ENCODE measurements around the gene LENG9.

LENG9 gene

DNA sequence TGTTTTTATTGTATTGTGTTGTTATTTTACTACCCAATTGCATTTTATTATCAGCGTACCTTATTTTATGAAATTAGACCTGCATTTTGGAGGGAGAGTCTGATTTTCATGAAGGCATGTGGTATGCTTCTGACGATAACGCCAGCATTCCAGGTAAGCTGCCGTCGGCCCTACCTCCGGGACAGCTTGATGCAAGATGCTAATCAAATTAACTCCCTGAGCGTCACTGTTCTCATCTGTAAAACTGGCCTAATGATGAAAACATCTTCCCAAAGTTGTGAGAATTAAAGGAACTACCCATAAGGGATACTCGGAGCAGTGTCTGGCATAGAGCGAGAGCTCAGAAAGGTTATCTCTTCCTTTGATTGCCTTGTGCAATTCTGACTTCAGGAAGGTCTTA lies 26.2 kb upstream of the LENG9 start:
- no peak for DNase-seq
- Mint-ChIP-seq H3K36me3 (ENCODE audit: low read depth) (no peaks in the 10 kb centered on the region), H3K4me1 (no peaks in the 10 kb centered on the region), H3K4me3 (no peak overlapping the region), H3K27me3 (peaks cover 33% of the 10 kb centered on the region), H3K27ac (no peak overlapping the region), H3K9me3 (no peaks in the 10 kb centered on the region)
- ATAC-seq = no peak

DNA sequence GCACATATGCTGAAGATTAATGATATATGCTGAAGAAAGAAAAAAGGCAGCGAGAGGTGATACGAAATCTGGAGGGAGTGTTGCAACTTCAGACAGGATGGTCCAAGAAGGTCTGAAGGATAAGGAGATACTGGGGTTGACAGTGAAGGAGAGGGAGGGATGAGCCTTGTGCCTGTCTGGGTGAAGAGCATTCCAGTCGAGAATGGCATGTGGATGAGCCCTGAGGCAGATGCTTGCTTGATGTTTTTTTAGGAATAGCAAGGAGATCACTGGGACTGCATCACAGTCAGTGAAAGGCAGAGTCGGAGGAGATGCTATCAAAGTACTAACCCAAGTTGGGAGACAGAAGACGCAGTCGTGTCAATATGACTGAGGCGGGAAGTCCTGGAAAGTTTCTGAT lies 25.8 kb upstream of the LENG9 start:
- Mint-ChIP-seq H3K36me3 (ENCODE audit: low read depth) (no peaks in the 10 kb centered on the region), H3K4me3 (no peak overlapping the region), H3K9me3 (no peaks in the 10 kb centered on the region), H3K27me3 (peaks cover 34% of the 10 kb centered on the region), H3K4me1 (no peaks in the 10 kb centered on the region), H3K27ac (no peak overlapping the region)
- DNase-seq (no peak), ATAC-seq (no peak)

GRCh38 chr19:54485851-54486250 lies 22.3 kb upstream of the LENG9 start:
- Mint-ChIP-seq H3K9me3 (no peaks in the 10 kb centered on the region), H3K36me3 (ENCODE audit: low read depth) (no peaks in the 10 kb centered on the region), H3K4me1 (peaks cover 14% of the 10 kb centered on the region), H3K27me3 (peaks cover 36% of the 10 kb centered on the region), H3K4me3 (no peak overlapping the region), H3K27ac (no peak overlapping the region)
- ATAC-seq = no peak
- no peak for DNase-seq

- Mint-ChIP-seq H3K4me1 (peaks cover 14% of the 10 kb centered on the region), H3K27me3 (peaks cover 39% of the 10 kb centered on the region), H3K27ac (no peak overlapping the region), H3K9me3 (no peaks in the 10 kb centered on the region), H3K36me3 (ENCODE audit: low read depth) (no peaks in the 10 kb centered on the region), H3K4me3 (no peak overlapping the region)
- DNase-seq (no peak), ATAC-seq (no peak)
These were observed 20.9 kb upstream of the LENG9 start for GRCh38 chr19:54484451-54484850.

DNA sequence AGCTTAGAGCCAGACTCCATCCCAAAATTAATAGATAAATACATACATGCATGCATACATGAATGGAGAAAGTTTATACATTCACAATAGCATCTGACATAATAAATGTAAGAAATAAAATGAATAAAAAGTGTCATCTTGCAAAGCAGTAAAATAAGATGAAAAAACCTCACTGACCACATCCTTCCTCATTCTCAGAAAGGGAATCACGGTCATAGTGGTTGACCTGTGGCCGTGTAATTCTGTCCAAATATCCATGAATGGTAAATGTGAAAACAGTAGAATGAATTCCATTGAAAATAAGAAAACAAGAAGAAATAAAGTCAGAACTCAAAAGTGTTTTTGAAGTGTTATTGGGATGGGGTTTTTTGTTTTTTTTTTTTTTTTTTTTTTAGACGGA lies 19.3 kb upstream of the LENG9 start:
- peaks cover 49% of the 10 kb centered on the region for H3K27me3 Mint-ChIP-seq
- peaks cover 14% of the 10 kb centered on the region for H3K4me1 Mint-ChIP-seq
- ATAC-seq (no peak), DNase-seq (no peak)
- H3K27ac Mint-ChIP-seq = no peak overlapping the region
- H3K9me3 Mint-ChIP-seq = no peaks in the 10 kb centered on the region
- H3K4me3 Mint-ChIP-seq = no peak overlapping the region
- no peaks in the 10 kb centered on the region for H3K36me3 Mint-ChIP-seq (ENCODE audit: low read depth)

GRCh38 chr19:54481326-54481930 lies 17.9 kb upstream of the LENG9 start:
- H3K4me3 Mint-ChIP-seq = no peak overlapping the region

GRCh38 chr19:54480051-54480450 lies 16.5 kb upstream of the LENG9 start:
- DNase-seq (no peak), ATAC-seq (no peak)
- Mint-ChIP-seq H3K9me3 (no peaks in the 10 kb centered on the region), H3K4me1 (peaks cover 14% of the 10 kb centered on the region), H3K27me3 (peaks cover 57% of the 10 kb centered on the region), H3K4me3 (no peak overlapping the region), H3K36me3 (ENCODE audit: low read depth) (no peaks in the 10 kb centered on the region), H3K27ac (no peak overlapping the region)

More at GRCh38 chr19:54481326-54481930, 17.9 kb upstream of the LENG9 start:
- H3K27me3 Mint-ChIP-seq = peaks cover 61% of the 10 kb centered on the region
- DNase-seq (no peak), ATAC-seq (no peak)
- no peaks in the 10 kb centered on the region for H3K9me3 Mint-ChIP-seq
- no peak overlapping the region for H3K27ac Mint-ChIP-seq
- H3K36me3 Mint-ChIP-seq (ENCODE audit: low read depth) = no peaks in the 10 kb centered on the region
- peaks cover 14% of the 10 kb centered on the region for H3K4me1 Mint-ChIP-seq

DNA sequence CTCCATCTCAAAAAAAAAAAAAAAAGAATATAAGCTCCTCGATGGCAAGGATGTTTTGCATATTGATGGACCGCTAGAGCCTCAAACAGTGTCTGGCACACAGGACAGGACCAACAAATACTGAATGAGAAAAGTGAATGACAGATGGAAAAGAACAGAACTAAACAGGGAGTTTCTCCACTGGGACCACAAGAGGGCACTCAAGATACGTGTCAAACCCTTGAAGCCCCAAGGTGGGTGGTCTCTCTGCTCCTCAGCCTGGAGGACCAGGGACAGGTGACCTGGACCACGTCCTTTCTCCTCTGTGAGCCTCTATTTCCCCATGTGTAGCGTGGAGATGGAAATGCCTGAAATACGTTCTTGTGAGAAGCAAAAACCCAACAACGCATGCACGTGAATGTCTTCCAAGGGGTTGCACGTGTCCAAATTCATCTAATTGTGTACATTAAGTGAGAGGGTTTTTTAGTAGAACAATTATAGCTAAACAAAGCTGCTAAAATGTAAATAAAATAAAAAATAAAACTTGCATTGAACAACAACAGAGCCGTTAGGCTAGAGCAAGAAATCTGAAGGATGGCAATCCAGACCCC lies 15.2 kb upstream of the LENG9 start:
- H3K4me3 Mint-ChIP-seq = no peak overlapping the region
- peaks cover 59% of the 10 kb centered on the region for H3K27me3 Mint-ChIP-seq
- no peaks in the 10 kb centered on the region for H3K36me3 Mint-ChIP-seq (ENCODE audit: low read depth)
- no peak for ATAC-seq
- no peak overlapping the region for H3K27ac Mint-ChIP-seq
- DNase-seq = no peak
- H3K4me1 Mint-ChIP-seq = peaks cover 14% of the 10 kb centered on the region
- H3K9me3 Mint-ChIP-seq = no peaks in the 10 kb centered on the region

GRCh38 chr19:54477650-54478049 lies 14.1 kb upstream of the LENG9 start:
- ATAC-seq (no peak), DNase-seq (no peak)
- Mint-ChIP-seq H3K36me3 (ENCODE audit: low read depth) (no peaks in the 10 kb centered on the region), H3K27ac (no peak overlapping the region), H3K4me1 (peaks cover 17% of the 10 kb centered on the region), H3K4me3 (no peak overlapping the region), H3K9me3 (no peaks in the 10 kb centered on the region), H3K27me3 (peaks cover 58% of the 10 kb centered on the region)

GRCh38 chr19:54475706-54476105 lies 12.1 kb upstream of the LENG9 start:
- Mint-ChIP-seq H3K9me3 (no peaks in the 10 kb centered on the region), H3K4me3 (no peak overlapping the region), H3K4me1 (peaks cover 12% of the 10 kb centered on the region), H3K27ac (no peak overlapping the region), H3K36me3 (ENCODE audit: low read depth) (no peaks in the 10 kb centered on the region), H3K27me3 (peaks cover 52% of the 10 kb centered on the region)
- ATAC-seq = no peak
- DNase-seq = no peak

DNA sequence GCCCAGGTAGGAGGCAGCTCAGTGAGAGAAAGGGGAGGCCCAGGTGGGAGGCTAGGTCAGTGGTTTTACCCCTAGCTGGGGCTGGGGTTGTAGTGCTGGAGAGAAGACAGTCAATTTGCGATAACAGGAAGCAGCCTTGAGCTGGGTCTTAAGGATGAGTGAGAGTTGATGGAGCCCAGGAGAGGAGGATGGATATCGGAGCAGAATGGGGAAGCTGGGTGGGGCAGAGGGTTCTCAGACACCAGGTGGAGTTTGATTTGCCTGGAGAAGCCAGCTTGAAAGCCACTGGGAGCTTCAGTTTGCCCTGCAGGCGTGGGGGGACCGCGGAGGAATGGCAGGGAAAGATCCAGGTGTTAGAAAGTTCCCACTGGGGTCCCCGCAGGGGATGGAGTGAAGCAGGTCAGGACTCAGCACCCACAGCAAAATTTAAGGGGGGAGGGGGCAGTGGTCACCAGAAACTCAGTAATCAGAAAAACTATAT lies 10.4 kb upstream of the LENG9 start:
- no peaks in the 10 kb centered on the region for H3K36me3 Mint-ChIP-seq (ENCODE audit: low read depth)
- H3K4me1 Mint-ChIP-seq = peaks cover 22% of the 10 kb centered on the region
- H3K27ac Mint-ChIP-seq = no peak overlapping the region
- peaks cover 56% of the 10 kb centered on the region for H3K27me3 Mint-ChIP-seq
- ATAC-seq (no peak), DNase-seq (no peak)
- H3K9me3 Mint-ChIP-seq = no peaks in the 10 kb centered on the region
- no peak overlapping the region for H3K4me3 Mint-ChIP-seq

DNA sequence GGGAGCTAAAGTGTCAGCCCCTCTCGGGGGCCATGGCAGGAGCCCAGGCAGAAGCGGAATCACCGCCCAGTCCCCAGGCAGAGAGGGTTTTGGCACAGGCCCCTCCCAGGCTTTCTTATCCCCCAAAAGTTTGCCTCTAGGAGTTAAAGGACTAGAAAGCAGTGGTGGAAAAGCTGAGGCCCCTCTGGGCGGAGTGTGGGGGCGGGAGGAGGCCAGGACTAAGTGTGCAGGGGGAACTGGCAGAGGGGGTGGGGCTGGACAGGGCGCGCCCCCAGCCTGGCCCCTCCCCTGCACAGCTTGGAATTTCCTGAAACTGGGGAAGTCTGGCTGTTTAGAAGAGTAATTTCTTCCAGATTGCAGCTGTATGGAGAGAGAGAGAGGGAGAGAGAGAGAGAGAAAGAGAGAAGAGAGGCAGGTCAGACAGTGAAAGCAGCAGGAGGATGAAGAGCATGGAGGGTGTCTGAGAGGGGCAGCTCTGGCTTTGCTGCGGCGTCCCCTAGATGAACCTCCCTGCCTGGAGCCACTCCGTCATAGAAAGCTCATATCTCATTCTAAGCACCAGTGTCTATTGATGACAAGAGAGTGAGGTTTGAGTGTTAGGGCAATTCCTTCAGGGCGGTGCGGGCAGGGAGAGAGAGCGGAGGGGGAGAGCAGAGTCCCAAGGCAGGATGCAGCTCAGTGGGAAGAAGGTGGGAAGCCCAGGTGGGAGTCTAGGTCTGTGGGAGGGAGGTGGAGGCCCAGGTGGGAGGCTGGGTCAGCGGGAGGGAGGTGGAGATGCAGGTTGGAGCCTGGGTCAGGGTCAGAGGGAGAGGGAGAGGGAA lies 9.7 kb upstream of the LENG9 start, which contains the start of gene CDC42EP5:
TSS of gene CDC42EP5 (minus strand) at position 226 of the 821 bp plus-strand sequence. CDS start 7,749 bp downstream, outside the sequence.
- peaks cover 58% of the 10 kb centered on the region for H3K27me3 Mint-ChIP-seq
- peak; percentile 54 for DNase-seq
- H3K4me3 Mint-ChIP-seq = no peak within 1 kb of the TSS
- H3K36me3 Mint-ChIP-seq (ENCODE audit: low read depth) = no peaks in the 10 kb centered on the region
- no peaks in the 10 kb centered on the region for H3K9me3 Mint-ChIP-seq
- H3K4me1 Mint-ChIP-seq = peaks cover 22% of the 10 kb centered on the region
- H3K27ac Mint-ChIP-seq = no peak within 1 kb of the TSS
- ATAC-seq = peak; percentile 57

DNA sequence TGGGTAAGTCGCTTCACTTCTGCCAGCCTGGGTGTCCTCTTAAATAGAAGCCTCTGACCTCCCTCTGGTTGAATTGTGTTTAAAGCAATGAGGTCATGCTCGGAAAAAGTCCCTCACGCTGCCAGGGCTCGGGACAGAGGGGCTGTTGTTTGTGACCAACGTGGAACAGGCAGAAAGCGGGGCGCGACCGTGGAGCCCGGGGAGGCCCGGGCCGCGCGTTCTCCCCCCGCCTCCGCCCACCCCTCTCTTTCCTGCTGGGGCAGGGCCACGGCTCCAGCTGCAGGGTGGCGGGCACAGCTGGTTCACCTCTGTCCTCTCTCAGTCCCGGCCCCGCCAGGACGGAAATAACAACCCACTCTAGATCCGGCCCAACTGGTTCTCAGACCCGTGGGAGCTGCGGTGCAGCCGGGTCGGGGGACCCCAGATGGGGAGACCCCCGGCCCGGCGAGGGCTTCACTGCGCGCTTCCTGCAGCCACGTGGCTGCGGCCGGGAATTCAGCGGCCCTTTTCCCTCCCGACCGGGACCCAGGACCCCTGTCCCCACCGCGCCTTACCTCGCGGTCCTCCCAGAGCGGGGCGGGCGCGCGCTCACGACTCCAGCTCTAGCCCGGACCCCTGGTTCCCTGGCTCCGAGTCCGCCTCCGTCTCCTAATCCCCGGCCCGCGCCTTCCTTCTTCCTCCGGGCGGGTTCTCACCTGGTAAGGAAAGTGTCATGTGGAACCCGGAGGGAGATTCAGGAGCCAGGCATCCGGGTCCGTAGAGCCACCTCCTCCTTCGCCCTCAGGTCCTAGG lies 7.6 kb upstream of the LENG9 start:
- Mint-ChIP-seq H3K4me1 (peaks cover 22% of the 10 kb centered on the region), H3K27ac (no peak overlapping the region)
- peak; percentile 44 for ATAC-seq

DNA sequence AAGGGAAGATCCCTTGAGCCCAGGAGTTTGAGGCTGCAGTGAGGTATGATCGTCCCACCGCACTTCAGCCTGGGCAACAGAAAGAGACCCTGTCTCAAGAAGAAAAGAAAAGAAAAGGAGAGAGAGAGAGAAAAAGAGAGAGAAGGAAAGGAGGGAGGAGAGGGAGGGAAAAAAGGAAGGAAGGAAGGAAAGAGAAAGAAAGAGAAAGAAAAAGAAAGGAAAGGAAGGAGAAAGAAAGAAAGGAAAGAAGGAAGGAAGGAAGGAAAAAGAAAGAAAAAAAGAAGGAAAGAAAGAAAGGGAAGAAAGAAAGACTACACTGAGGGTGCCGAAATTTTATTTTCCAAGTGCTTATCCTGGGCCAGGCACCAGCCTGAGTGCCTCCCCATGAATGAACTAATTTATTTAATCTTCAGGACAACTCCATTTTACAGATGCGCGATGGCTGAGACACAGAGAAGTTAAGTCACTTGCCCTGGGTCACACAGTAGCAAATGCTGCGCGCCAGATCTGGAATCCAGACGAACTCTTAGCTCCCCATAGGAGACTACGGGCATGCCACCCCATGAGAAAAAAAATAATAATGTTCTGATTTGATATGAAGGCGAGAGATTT lies 6.8 kb upstream of the LENG9 start:
- H3K27me3 Mint-ChIP-seq = peaks cover 56% of the 10 kb centered on the region
- H3K4me1 Mint-ChIP-seq = peaks cover 25% of the 10 kb centered on the region
- H3K27ac Mint-ChIP-seq = no peak overlapping the region
- ATAC-seq (no peak), DNase-seq (no peak)
- H3K4me3 Mint-ChIP-seq = no peak overlapping the region
- H3K9me3 Mint-ChIP-seq = no peaks in the 10 kb centered on the region
- H3K36me3 Mint-ChIP-seq (ENCODE audit: low read depth) = no peaks in the 10 kb centered on the region

More for the DNA sequence above, 7.6 kb upstream of the LENG9 start:
- Mint-ChIP-seq H3K27me3 (peaks cover 50% of the 10 kb centered on the region), H3K36me3 (ENCODE audit: low read depth) (no peaks in the 10 kb centered on the region), H3K4me3 (no peak overlapping the region), H3K9me3 (no peaks in the 10 kb centered on the region)
- no peak for DNase-seq

Measured in activated naive CD8-positive, alpha-beta T cell treated with anti-CD3 and anti-CD28 coated beads, Interleukin-2, amount 50 U/mL, for 24 hours (primary cell).